GM18873 (cell line): Measurements from ENCODE around the gene DCC.

ENCODE experiments used
- ATAC-seq: cut with Tn5 transposase; IDR thresholded peaks from one replicate; pipeline ENCODE4 v1.9.1; 2021; ENCODE audit warnings: mild to moderate bottlenecking, moderate library complexity, moderate number of reproducible peaks; ENCODE audit not compliant: unreplicated experiment, low FRiP score

Gene DCC

GRCh38 chr18:52339891-52340371 is at the start of gene DCC:
Gene DCC, plus strand, starts transcription at chr18:52340197. Its CDS starts 591 bp downstream, at chr18:52340788.
- ATAC-seq = no peak

GRCh38 chr18:52310651-52311050 is 29.3 kb upstream of the DCC start:
- ATAC-seq = no peak

GRCh38 chr18:52311331-52311730 is 28.7 kb upstream of the DCC start:
- ATAC-seq = no peak

GRCh38 chr18:52312346-52312745 is 27.7 kb upstream of the DCC start:
- ATAC-seq = no peak

- no peak for ATAC-seq
Observed at GRCh38 chr18:52313213-52313612, 26.8 kb upstream of the DCC start.

GRCh38 chr18:52319424-52319983 is 20.5 kb upstream of the DCC start:
- ATAC-seq = no peak

GRCh38 chr18:52322307-52322706 is 17.7 kb upstream of the DCC start:
- ATAC-seq = no peak

- no peak for ATAC-seq
Observed at GRCh38 chr18:52323802-52324201, 16.2 kb upstream of the DCC start.

- ATAC-seq = no peak
Observed at GRCh38 chr18:52325997-52326396, 14.0 kb upstream of the DCC start.

GRCh38 chr18:52333860-52334259 is 6.1 kb upstream of the DCC start:
- no peak for ATAC-seq

- ATAC-seq = no peak
Observed at GRCh38 chr18:52334307-52334706, 5.7 kb upstream of the DCC start.

- ATAC-seq = no peak
Observed at GRCh38 chr18:52334896-52335295, 5.1 kb upstream of the DCC start.

GRCh38 chr18:52337276-52337675 is 2.7 kb upstream of the DCC start:
- ATAC-seq = no peak

- ATAC-seq = no peak
Observed at GRCh38 chr18:52340406-52341102, 557 bp downstream of the DCC start.

- ATAC-seq = no peak
Observed at GRCh38 chr18:52341103-52341432, 1.1 kb downstream of the DCC start.

GRCh38 chr18:52341608-52342381 is 1.8 kb downstream of the DCC start:
- ATAC-seq = no peak

- no peak for ATAC-seq
Observed at GRCh38 chr18:52342456-52342855, 2.5 kb downstream of the DCC start.

GRCh38 chr18:52343138-52343537 is 3.1 kb downstream of the DCC start:
- ATAC-seq = no peak

- no peak for ATAC-seq
Observed at GRCh38 chr18:52343731-52344340, 3.8 kb downstream of the DCC start.

- ATAC-seq = no peak
Observed at GRCh38 chr18:52344881-52345280, 4.9 kb downstream of the DCC start.

- ATAC-seq = no peak
Observed at GRCh38 chr18:52345428-52345827, 5.4 kb downstream of the DCC start.
